ENCODE results near the gene MAP2K7.
"Not testable (repeated sequence)": the region's sequence is repeated elsewhere in the genome, so short reads cannot be mapped to it uniquely, and the experiment has no call there.

Gene MAP2K7

GRCh38 chr19:7927605-7928333 is 24.1 kb downstream of the MAP2K7 start:
- H3K4me3 ChIP-seq (ENCODE audit: low read depth, low read length): no peak overlapping the region
- TF ChIP-seq, protein P1, sequence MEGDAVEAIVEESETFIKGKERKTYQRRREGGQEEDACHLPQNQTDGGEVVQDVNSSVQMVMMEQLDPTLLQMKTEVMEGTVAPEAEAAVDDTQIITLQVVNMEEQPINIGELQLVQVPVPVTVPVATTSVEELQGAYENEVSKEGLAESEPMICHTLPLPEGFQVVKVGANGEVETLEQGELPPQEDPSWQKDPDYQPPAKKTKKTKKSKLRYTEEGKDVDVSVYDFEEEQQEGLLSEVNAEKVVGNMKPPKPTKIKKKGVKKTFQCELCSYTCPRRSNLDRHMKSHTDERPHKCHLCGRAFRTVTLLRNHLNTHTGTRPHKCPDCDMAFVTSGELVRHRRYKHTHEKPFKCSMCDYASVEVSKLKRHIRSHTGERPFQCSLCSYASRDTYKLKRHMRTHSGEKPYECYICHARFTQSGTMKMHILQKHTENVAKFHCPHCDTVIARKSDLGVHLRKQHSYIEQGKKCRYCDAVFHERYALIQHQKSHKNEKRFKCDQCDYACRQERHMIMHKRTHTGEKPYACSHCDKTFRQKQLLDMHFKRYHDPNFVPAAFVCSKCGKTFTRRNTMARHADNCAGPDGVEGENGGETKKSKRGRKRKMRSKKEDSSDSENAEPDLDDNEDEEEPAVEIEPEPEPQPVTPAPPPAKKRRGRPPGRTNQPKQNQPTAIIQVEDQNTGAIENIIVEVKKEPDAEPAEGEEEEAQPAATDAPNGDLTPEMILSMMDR (IDR thresholded peaks at IDR 0.05; ENCODE audit: low read depth, low read length): no peak

- TF ChIP-seq, protein P1 (IDR thresholded peaks at IDR 0.05; ENCODE audit: low read depth, low read length): no peak
- H3K4me3 ChIP-seq (ENCODE audit: low read depth, low read length): no peak overlapping the region
These were observed 24.6 kb downstream of the MAP2K7 start for GRCh38 chr19:7928334-7928706.

GRCh38 chr19:7928741-7929701 is 25.3 kb downstream of the MAP2K7 start:
- H3K4me3 ChIP-seq (ENCODE audit: low read depth, low read length): no peak overlapping the region
- TF ChIP-seq, protein P1 (IDR thresholded peaks at IDR 0.05; ENCODE audit: low read depth, low read length): peak; percentile 43

DNA sequence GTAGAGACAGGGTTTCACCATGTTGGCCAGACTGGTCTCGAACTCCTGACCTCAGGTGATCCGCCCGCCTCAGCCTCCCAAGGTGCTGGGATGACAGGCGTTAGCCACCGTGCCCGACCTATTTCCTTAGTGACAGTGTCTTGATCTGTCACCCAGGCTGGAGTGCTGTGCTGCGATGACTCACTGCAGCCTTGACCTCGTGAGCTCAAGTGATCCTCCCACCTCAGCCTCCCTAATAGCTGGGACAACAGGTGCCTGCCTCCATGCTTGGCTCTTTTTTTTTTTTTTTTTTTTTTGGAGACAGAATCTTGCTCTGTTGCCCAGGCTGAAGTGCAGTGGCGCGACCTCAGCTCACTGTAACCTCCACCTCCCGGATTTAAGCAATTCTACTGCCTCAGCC is 26.4 kb downstream of the MAP2K7 start:
- not testable (repeated sequence) for H3K4me3 ChIP-seq (ENCODE audit: low read depth, low read length)

DNA sequence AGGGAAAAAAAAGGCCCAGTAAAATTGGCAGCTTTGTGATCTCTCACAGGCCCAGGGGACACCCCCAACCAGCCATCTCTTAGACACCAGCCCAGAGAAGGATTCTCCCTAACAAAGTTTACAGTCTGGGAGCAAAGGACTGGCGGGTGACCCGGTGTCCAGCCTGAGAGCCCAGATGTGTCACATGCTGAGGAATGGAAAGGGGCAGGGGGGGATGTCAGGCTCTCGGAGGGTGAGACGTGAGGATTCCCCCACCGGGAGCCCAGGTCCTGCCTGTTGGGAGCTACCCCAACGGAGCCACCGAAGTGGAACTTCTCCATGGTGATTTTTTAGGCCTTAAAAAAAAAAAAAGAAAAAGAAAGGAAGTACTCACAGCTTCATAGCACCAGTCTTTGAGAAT is 27.1 kb downstream of the MAP2K7 start:
- H3K4me3 ChIP-seq (ENCODE audit: low read depth, low read length): no peak overlapping the region
- TF ChIP-seq, protein P1 (IDR thresholded peaks at IDR 0.05; ENCODE audit: low read depth, low read length): no peak

- TF ChIP-seq, protein P1 (IDR thresholded peaks at IDR 0.05; ENCODE audit: low read depth, low read length): no peak
- H3K4me3 ChIP-seq (ENCODE audit: low read depth, low read length): no peak overlapping the region
These were observed 27.8 kb downstream of the MAP2K7 start for GRCh38 chr19:7931221-7932061.

GRCh38 chr19:7932276-7932929 is 28.7 kb downstream of the MAP2K7 start:
- TF ChIP-seq, protein P1 (IDR thresholded peaks at IDR 0.05; ENCODE audit: low read depth, low read length): no peak
- no peak overlapping the region for H3K4me3 ChIP-seq (ENCODE audit: low read depth, low read length)
